Heart left ventricle (tissue), 16 donors: ENCODE results near the gene C17orf107. TPM values are rescaled to one million over a fixed set of nuclear protein-coding genes. Genes with fewer than 3 reads are reported as not detected.

ENCODE experiments used
- ATAC-seq, 4 donors: fragments of 200-7000 bp; cut with Tn5 transposase; one replicate each; pipeline ENCODE4 v1.9.1; 2020 to 2022; ENCODE audit warnings: moderate library complexity in 4 of 4, mild to moderate bottlenecking in 3 of 4, moderate number of reproducible peaks in 1 of 4
- DNase-seq, 5 donors: peaks; one replicate each; pipeline ENCODE4 v3.0.0-alpha.2; 2020
- H3K27ac ChIP-seq, 12 donors: fragments of 200-600 bp; sonication (generic) in 4 of 12; one replicate each; pipeline versions ENCODE4 v1.5.0 to v1.8.0; 2016 to 2022; ENCODE audit warnings: mild to moderate bottlenecking in 2 of 12
- H3K27me3 ChIP-seq, 9 donors: fragments of 200-600 bp; sonication (generic) in 2 of 9; one replicate each; pipeline versions ENCODE4 v1.5.1 to v1.8.0; 2016 to 2022; ENCODE audit warnings: mild to moderate bottlenecking in 3 of 9
- H3K36me3 ChIP-seq, 9 donors: fragments of 200-600 bp; sonication (generic) in 2 of 9; one replicate each; pipeline versions ENCODE4 v1.5.0 to v1.8.0; 2018 to 2022; ENCODE audit warnings: mild to moderate bottlenecking in 2 of 9
- H3K4me1 ChIP-seq, 12 donors: fragments of 200-600 bp; sonication (generic) in 4 of 12; one replicate each; pipeline versions ENCODE4 v1.5.0 to v1.8.0; 2016 to 2022; ENCODE audit warnings: mild to moderate bottlenecking in 3 of 12
- H3K4me3 ChIP-seq, 12 donors: fragments of 200-600 bp; sonication (generic) in 4 of 12; one replicate each; pipeline versions ENCODE4 v1.5.0 to v1.8.0; 2017 to 2022; ENCODE audit warnings: mild to moderate bottlenecking in 9 of 12, moderate library complexity in 4 of 12
- H3K9me3 ChIP-seq, 12 donors: fragments of 200-600 bp; sonication (generic) in 4 of 12; one replicate each; pipeline versions ENCODE4 v1.5.0 to v1.8.0; 2016 to 2022; ENCODE audit warnings: mild to moderate bottlenecking in 1 of 12
- CTCF ChIP-seq, 12 donors: fragments of 200-600 bp; sonication (generic) in 4 of 12; IDR thresholded peaks; one replicate each; pipeline versions ENCODE4 v1.5.0 to v1.8.0; 2018 to 2022; ENCODE audit warnings: antibody characterized with exemption in 12 of 12, mild to moderate bottlenecking in 5 of 12
- POLR2A ChIP-seq, 2 donors: fragments of 450-650 bp; IDR thresholded peaks; one replicate each; pipeline ENCODE4 v1.6.1; 2017; ENCODE audit warnings: antibody characterized with exemption in 2 of 2, mild to moderate bottlenecking in 2 of 2, moderate library complexity in 2 of 2
- whole genome bisulfite sequencing, 4 donors: extraction: QIAGEN DNeasy Blood & Tissue Kit in 2 of 4; methylation state at CpG; one replicate each; pipeline versions ENCODE4 v1.1.5 to v1.1.7; 2013 to 2018; 5-methylcytosine and 5-hydroxymethylcytosine counted together
- intact Hi-C, 10 donors: fragments of 100-400 bp; cut with DNase I; formaldehyde crosslinking; loops; one replicate each; pipeline versions ENCODE4 v1.11.1 to v1.14.2; 2022
- polyA plus RNA-seq, 2 donors: library from polyadenylated mRNA; stranded (reverse); fragments of 200-250 nt; gene quantifications; one replicate each; pipeline ENCODE4 v1.2.3, GENCODE V29; 2013
- total RNA-seq, 9 donors: library from RNA; depleted of rRNA in 2 of 9; stranded (reverse); fragments of >200 nt in 2 of 9; fragmentation: NEBNext Ultra II Directional in 3 of 9; extraction: Animal tissue kit (Norgen Biotek cat#: 25700) in 3 of 9; gene quantifications; one replicate each; pipeline versions ENCODE4 v1.1.0 to v1.2.4, GENCODE V29; 2016 to 2023
- donor health status: ischemic (EF 13 %, LVEDD 7.1; RV severe dilation, severe dysfunction).
- donor health status: healthy with polysubstance abuse.
- donor health status: DM: no; HTN: yes; CAD: no.
- donor health status: DM: no; HTN: no; CAD: no.
- donor health status: ischemic (EF 25% LVEDD 6.9; RV normal size, moderate dysfunction).
- donor health status: ischemic (EF 25% LVEDD 5.7; RV mildly dilated, moderate dysfunction).
- donor health status: healthy.
- donor health status: DM: yes; HTN: yes; CAD: no.
- donor health status: ischemic (EF 35%, LVEDD 5.7; RV mildly dilated, moderate dysfunction).
- donor health status: nonischemic (EF 11% LVEDD 7.7; RV severe dilation, severe dysfunction).
- donor health status: DM: yes; HTN: yes; CAD: no.
- donor health status: PGD.
- donor health status: ischemic (EF 29% LVEDD 5.4; RV normal size, mild dysfunction).
- donor health status: nonischemic (EF 23%, LVEDD 6.1; RV moderate dilation, normal function).

C17orf107 gene
- total and polyA plus RNA-seq, 11 donors: 0.07 to 1.3 (median 0.46) TPM

- H3K9me3 ChIP-seq: no peaks in the 10 kb centered on the region
- no peak for DNase-seq
- H3K27me3 ChIP-seq: no peaks in the 10 kb centered on the region
- ATAC-seq: no peak
- H3K36me3 ChIP-seq: peaks cover 0 to 62% (median 54%) of the 10 kb centered on the region in 9 donors
- H3K4me3 ChIP-seq: peak overlapping the region in 1 of 12 donors; percentile 8
- peaks cover 21 to 78% (median 55%) of the 10 kb centered on the region in 12 donors for H3K4me1 ChIP-seq
- 62 to 72% (median 67%) methylated on average over 13 of the region's 13 CpGs for WGBS, 4 donors
- TF ChIP-seq POLR2A (IDR thresholded peaks at IDR 0.05): no peak
- TF ChIP-seq CTCF (IDR thresholded peaks at IDR 0.05): no peak
- intact Hi-C loops: loop anchor here in 2 of 10 donors (5.0 kb wide), 2 partner anchors 36 to 54 kb away; partner anchors contain the start of genes INCA1 (in 1 of the 2) and KIF1C (in 1 of the 2)
- peak overlapping the region in 6 of 12 donors; percentile 11 to 99 (median 34) for H3K27ac ChIP-seq
Measured at GRCh38 chr17:4942760-4943508, 43.6 kb downstream of the C17orf107 start.

- Histone ChIP-seq H3K27ac (peak overlapping the region in 6 of 12 donors; percentile 39 to 99 (median 83)), H3K36me3 (peaks cover 0 to 56% (median 49%) of the 10 kb centered on the region in 9 donors), H3K4me3 (peak overlapping the region in 1 of 12 donors; percentile 98), H3K27me3 (no peaks in the 10 kb centered on the region), H3K9me3 (no peaks in the 10 kb centered on the region), H3K4me1 (peaks cover 15 to 66% (median 45%) of the 10 kb centered on the region in 12 donors)
- WGBS, 4 donors: 43 to 53% (median 50%) methylated on average over 3 of the region's 3 CpGs
- no peak for DNase-seq
- TF ChIP-seq CTCF (IDR thresholded peaks at IDR 0.05) (no peak), POLR2A (IDR thresholded peaks at IDR 0.05) (no peak)
- intact Hi-C loops: loop anchor here in 2 of 10 donors (5.0 kb wide), 2 partner anchors 37 to 53 kb away; partner anchors contain the start of genes INCA1 (in 1 of the 2) and KIF1C (in 1 of the 2)
- no peak for ATAC-seq
Measured at GRCh38 chr17:4944163-4944553, 44.8 kb downstream of the C17orf107 start.

GRCh38 chr17:4944554-4945175 lies 45.3 kb downstream of the C17orf107 start:
- no peak for ATAC-seq

More at GRCh38 chr17:4944554-4945175, 45.3 kb downstream of the C17orf107 start:
- no peaks in the 10 kb centered on the region for H3K9me3 ChIP-seq
- DNase-seq: peak in 1 of 5 donors; percentile 57
- TF ChIP-seq POLR2A (IDR thresholded peaks at IDR 0.05) (no peak), CTCF (IDR thresholded peaks at IDR 0.05) (no peak)
- WGBS, 4 donors: 57 to 60% (median 58%) methylated on average over 8 of the region's 8 CpGs
- peaks cover 0 to 56% (median 49%) of the 10 kb centered on the region in 9 donors for H3K36me3 ChIP-seq
- intact Hi-C loops: loop anchor here in 3 of 10 donors (5.0 kb wide), 3 partner anchors 37 to 53 kb away; partner anchors contain the start of genes CAMTA2 (in 1 of the 3), INCA1 (in 1 of the 3) and KIF1C (in 1 of the 3)
- H3K27ac ChIP-seq: peak overlapping the region in 10 of 12 donors; percentile 6 to 100 (median 66)
- H3K27me3 ChIP-seq: no peaks in the 10 kb centered on the region
- peaks cover 15 to 68% (median 46%) of the 10 kb centered on the region in 12 donors for H3K4me1 ChIP-seq
- H3K4me3 ChIP-seq: peak overlapping the region in 2 of 12 donors; percentile 98 to 100
